IMR-90 (cell line): ENCODE results near the gene NCKAP5. TPM values are rescaled to one million over a fixed set of nuclear protein-coding genes. Genes with fewer than 3 reads are reported as not detected.
"Not testable (repeated sequence)": the region's sequence is repeated elsewhere in the genome, so short reads cannot be mapped to it uniquely, and the experiment has no call there.

ENCODE experiments used
- ATAC-seq: fragments of 200-7000 bp; cut with Tn5 transposase; 2 replicates; pipeline ENCODE4 v1.9.1; 2020; ENCODE audit warnings: low read depth, mild to moderate bottlenecking, moderate library complexity
- BruUV-seq: library from RNA; stranded (reverse); fragments of 400-500 nt; replicated peaks from 2 replicates; lab custom pipeline; 2021; lab: Mats Ljungman, UMichigan
- CTCF ChIA-PET: fragments of 300-600 bp; formaldehyde crosslinking; extraction: SDS; loops from one replicate; lab custom pipeline; 2021; ENCODE audit warnings: antibody characterized with exemption; lab: Yijun Ruan, JAX
- POLR2A ChIA-PET: fragments of 300-600 bp; sonication (Branson Sonifier 250); formaldehyde crosslinking; loops from one replicate; lab custom pipeline; 2022; ENCODE audit warnings: antibody characterized with exemption; ENCODE audit not compliant: unreplicated experiment; lab: Charles Lee
- DNase-seq: peaks from one replicate; pipeline ENCODE4 v3.0.0; 2013
- H2AFZ ChIP-seq: replicated peaks from 2 replicates; pipeline ENCODE3; 2013; ENCODE audit warnings: low read length, mild to moderate bottlenecking; ENCODE audit not compliant: poor library complexity
- H2AK5ac ChIP-seq: 2 replicates; pipeline ENCODE4 v1.6.1; 2013; ENCODE audit warnings: low read depth, low read length, inconsistent platforms
- H2AK9ac ChIP-seq: replicated peaks from 2 replicates; pipeline ENCODE3; 2013; ENCODE audit warnings: mild to moderate bottlenecking, low read depth, low read length, moderate library complexity; ENCODE audit not compliant: poor library complexity
- H2BK120ac ChIP-seq: 2 replicates; pipeline ENCODE4 v1.6.1; 2013; ENCODE audit warnings: low read depth, low read length, inconsistent platforms
- H2BK15ac ChIP-seq: 3 replicates; pipeline ENCODE4 v1.6.1; 2013; ENCODE audit warnings: low read depth, low read length, inconsistent platforms
- H2BK20ac ChIP-seq: 2 replicates; pipeline ENCODE4 v1.6.1; 2013; ENCODE audit warnings: low read depth, mild to moderate bottlenecking, inconsistent platforms, low read length, moderate library complexity
- H2BK5ac ChIP-seq: 2 replicates; pipeline ENCODE4 v1.6.1; 2013; ENCODE audit warnings: mild to moderate bottlenecking, low read depth, low read length, inconsistent platforms; ENCODE audit not compliant: poor library complexity, severe bottlenecking
- H3K14ac ChIP-seq: replicated peaks from 2 replicates; pipeline ENCODE4 v1.6.1; 2013; ENCODE audit warnings: low read depth, low read length, inconsistent platforms
- H3K18ac ChIP-seq: 2 replicates; pipeline ENCODE4 v1.6.1; 2013; ENCODE audit warnings: low read depth, low read length, control low read depth
- H3K23ac ChIP-seq: 2 replicates; pipeline ENCODE4 v1.6.1; 2013; ENCODE audit warnings: low read depth, low read length, inconsistent platforms
- H3K27ac ChIP-seq: 2 replicates; pipeline ENCODE4 v1.5.1; 2013; ENCODE audit warnings: mild to moderate bottlenecking, control low read depth, low read length; ENCODE audit not compliant: insufficient read depth
- H3K27me3 ChIP-seq: 2 replicates; pipeline ENCODE4 v1.6.1; 2013; ENCODE audit warnings: low read length; ENCODE audit not compliant: control insufficient read depth, insufficient read depth
- H3K36me3 ChIP-seq: 2 replicates; pipeline ENCODE4 v1.6.1; 2013; ENCODE audit warnings: low read length, mixed read lengths; ENCODE audit not compliant: control insufficient read depth, insufficient read depth
- H3K4ac ChIP-seq: 2 replicates; pipeline ENCODE4 v1.6.1; 2013; ENCODE audit warnings: low read depth, low read length, inconsistent platforms
- H3K4me1 ChIP-seq: 2 replicates; pipeline ENCODE4 v1.6.1; 2013; ENCODE audit warnings: low read length, mixed read lengths; ENCODE audit not compliant: control insufficient read depth, insufficient read depth
- H3K4me2 ChIP-seq: 2 replicates; pipeline ENCODE4 v1.6.1; 2013; ENCODE audit warnings: low read depth, mild to moderate bottlenecking, control low read depth, low read length, moderate library complexity
- H3K4me3 ChIP-seq: 2 replicates; pipeline ENCODE4 v1.5.1; 2013; ENCODE audit warnings: low read depth, mild to moderate bottlenecking, control low read depth, low read length, moderate library complexity; ENCODE audit not compliant: insufficient read depth
- H3K56ac ChIP-seq: 2 replicates; pipeline ENCODE4 v1.6.1; 2013; ENCODE audit warnings: low read length, inconsistent platforms; ENCODE audit not compliant: insufficient read depth; ENCODE audit errors: extremely low read depth
- H3K79me1 ChIP-seq, 2 experiments: 2 replicates each; pipeline ENCODE4 v1.6.1; 2013; ENCODE audit warnings: low read length in 2 of 2, inconsistent platforms in 1 of 2, low read depth in 1 of 2
- H3K9ac ChIP-seq: 2 replicates; pipeline ENCODE4 v1.6.1; 2013; ENCODE audit warnings: low read depth, low read length, control low read depth
- H3K9me1 ChIP-seq: 2 replicates; pipeline ENCODE4 v1.6.1; 2013; ENCODE audit warnings: low read length, inconsistent platforms; ENCODE audit not compliant: insufficient read depth
- H3K9me3 ChIP-seq: 2 replicates; pipeline ENCODE4 v1.6.1; 2013; ENCODE audit warnings: low read length; ENCODE audit not compliant: control insufficient read depth, insufficient read depth
- H4K20me1 ChIP-seq: 2 replicates; pipeline ENCODE4 v1.6.1; 2013; ENCODE audit warnings: low read length, inconsistent platforms; ENCODE audit not compliant: insufficient read depth
- H4K5ac ChIP-seq: 2 replicates; pipeline ENCODE4 v1.6.1; 2013; ENCODE audit warnings: mild to moderate bottlenecking, low read depth, low read length, control low read depth
- H4K8ac ChIP-seq, 2 experiments: 2 replicates each; pipeline ENCODE4 v1.6.1; 2013; ENCODE audit warnings: low read depth in 2 of 2, low read length in 2 of 2, control low read depth in 1 of 2, inconsistent platforms in 1 of 2
- H4K91ac ChIP-seq: 2 replicates; pipeline ENCODE4 v1.6.1; 2013; ENCODE audit warnings: low read depth, low read length, inconsistent platforms; ENCODE audit not compliant: insufficient read depth
- WGBS, 2 experiments: methylation state at CpG; one replicate each; pipeline versions ENCODE4 v1.1.5 to v1.1.7; 2013; ENCODE audit warnings: missing lambda C conversion rate in 2 of 2; ENCODE audit not compliant: insufficient read length in 1 of 2; ENCODE audit errors: extremely low coverage in 2 of 2; 5-methylcytosine and 5-hydroxymethylcytosine counted together
- dilution Hi-C: fragments of 300-500 bp; cut with HindIII; formaldehyde crosslinking; loops from one replicate; pipeline ENCODE4 v1.14.3; 2018; ENCODE audit warnings: low sequenced_read_pairs; ENCODE audit not compliant: unreplicated experiment
- in situ Hi-C: fragments of 300-500 bp; cut with MboI; formaldehyde crosslinking; loops from 3 replicates; pipeline ENCODE4 v1.14.3; 2019; ENCODE audit warnings: low sequenced_read_pairs, inconsistent platforms, mixed read lengths
- intact Hi-C: fragments of 100-400 bp; cut with micrococcal nuclease; formaldehyde crosslinking; loops from 2 replicates; pipeline ENCODE4 v1.10.0; 2022
- polyA plus RNA-seq, 3 experiments: library from polyadenylated mRNA; depleted of rRNA; stranded (reverse); fragments of >200 nt; gene quantifications; 2 replicates each; pipeline ENCODE4 v1.2.3, GENCODE V29; 2012; ENCODE audit warnings: low replicate concordance in 1 of 3
- total RNA-seq: library from RNA; depleted of rRNA; stranded (reverse); fragments of >200 nt; gene quantifications from 2 replicates; pipeline ENCODE4 v1.2.3, GENCODE V29; 2012

Gene NCKAP5
- total and polyA plus RNA-seq, 2 of the 4 experiments (the other 2 are of a cell fraction), result 2.7 to 3.9 TPM

GRCh38 chr2:133519677-133520076, 48.6 kb downstream of the NCKAP5 start:
- H3K14ac ChIP-seq, result peak overlapping the region; percentile 51; the same call in 1 of the 2 replicates
- ChIA-PET POLR2A (interaction anchor here (0.6 kb wide), 1 partner anchor 316 kb away, joined by 3 read pairs; no protein-coding TSS in a partner anchor), CTCF (interaction anchor here (0.6 kb wide), 2 partner anchors 261 to 681 kb away, joined by 3 to 7 read pairs; no protein-coding TSS in a partner anchor)
- peaks cover 15% of the 10 kb centered on the region for H3K4me1 ChIP-seq
- H4K91ac ChIP-seq, H2AFZ ChIP-seq, H3K9me3 ChIP-seq, in situ Hi-C loops, intact Hi-C loops, H3K4me3 ChIP-seq, H3K56ac ChIP-seq, H2BK5ac ChIP-seq, H3K27me3 ChIP-seq, H3K9me1 ChIP-seq, H3K79me1 ChIP-seq, DNase-seq, H3K4ac ChIP-seq, H3K23ac ChIP-seq, H3K36me3 ChIP-seq, BruUV-seq, H4K20me1 ChIP-seq, dilution Hi-C loops, H2AK9ac ChIP-seq, H3K27ac ChIP-seq, H2AK5ac ChIP-seq, ATAC-seq, H3K4me2 ChIP-seq, H3K9ac ChIP-seq: not testable (repeated sequence)
- peak overlapping the region in 1 of 2 experiments; percentile 31; a peak in 2 of 4 replicates for H4K8ac ChIP-seq
- H4K5ac ChIP-seq, result peak overlapping the region; percentile 80; the same call in 1 of the 2 replicates
- peak overlapping the region; percentile 58; the same call in 1 of the 2 replicates for H2BK120ac ChIP-seq
- peak overlapping the region; percentile 54; the same call in 1 of the 2 replicates for H2BK20ac ChIP-seq
- peak overlapping the region; percentile 83; the same call in 1 of the 2 replicates for H3K18ac ChIP-seq
- WGBS, 2 experiments, result no CpG with 5 or more reads among the region's 7 CpGs
- 0 out of 3 replicates have a peak overlapping the region, but pooled peaks have one; percentile 77 for H2BK15ac ChIP-seq
